ENCODE measurements around the gene NSG2.

Gene NSG2

GRCh38 chr5:174047472-174048099, 2.1 kb downstream of the NSG2 start:
- no peak for TF ChIP-seq ZNF274 (IDR thresholded peaks at IDR 0.05; ENCODE audit: low read depth, low read length)
- no peak overlapping the region for H3K4me3 ChIP-seq (ENCODE audit: low read length)

- H3K4me3 ChIP-seq (ENCODE audit: low read length): no peak overlapping the region
- no peak for TF ChIP-seq ZNF274 (IDR thresholded peaks at IDR 0.05; ENCODE audit: low read depth, low read length)
These were observed 7.1 kb downstream of the NSG2 start for GRCh38 chr5:174052636-174053035.

- TF ChIP-seq ZNF274 (IDR thresholded peaks at IDR 0.05; ENCODE audit: low read depth, low read length): no peak
These were observed 8.4 kb downstream of the NSG2 start for GRCh38 chr5:174053905-174054304.

GRCh38 chr5:174056064-174056847, 10.8 kb downstream of the NSG2 start:
- H3K4me3 ChIP-seq (ENCODE audit: low read length): no peak overlapping the region
- no peak for TF ChIP-seq ZNF274 (IDR thresholded peaks at IDR 0.05; ENCODE audit: low read depth, low read length)

More at GRCh38 chr5:174053905-174054304, 8.4 kb downstream of the NSG2 start:
- H3K4me3 ChIP-seq (ENCODE audit: low read length): no peak overlapping the region

- no peak for TF ChIP-seq ZNF274 (IDR thresholded peaks at IDR 0.05; ENCODE audit: low read depth, low read length)
- no peak overlapping the region for H3K4me3 ChIP-seq (ENCODE audit: low read length)
These were observed 11.7 kb downstream of the NSG2 start for GRCh38 chr5:174057206-174057605.

GRCh38 chr5:174058433-174059122, 13.1 kb downstream of the NSG2 start:
- H3K4me3 ChIP-seq (ENCODE audit: low read length): no peak overlapping the region
- TF ChIP-seq ZNF274 (IDR thresholded peaks at IDR 0.05; ENCODE audit: low read depth, low read length): no peak

GRCh38 chr5:174059247-174059646, 13.7 kb downstream of the NSG2 start:
- H3K4me3 ChIP-seq (ENCODE audit: low read length): no peak overlapping the region
- no peak for TF ChIP-seq ZNF274 (IDR thresholded peaks at IDR 0.05; ENCODE audit: low read depth, low read length)

GRCh38 chr5:174063082-174063756, 17.7 kb downstream of the NSG2 start:
- no peak overlapping the region for H3K4me3 ChIP-seq (ENCODE audit: low read length)
- no peak for TF ChIP-seq ZNF274 (IDR thresholded peaks at IDR 0.05; ENCODE audit: low read depth, low read length)

- H3K4me3 ChIP-seq (ENCODE audit: low read length): no peak overlapping the region
- no peak for TF ChIP-seq ZNF274 (IDR thresholded peaks at IDR 0.05; ENCODE audit: low read depth, low read length)
These were observed 18.7 kb downstream of the NSG2 start for GRCh38 chr5:174064171-174064570.

- TF ChIP-seq ZNF274 (IDR thresholded peaks at IDR 0.05; ENCODE audit: low read depth, low read length): no peak
- H3K4me3 ChIP-seq (ENCODE audit: low read length): no peak overlapping the region
These were observed 20.2 kb downstream of the NSG2 start for GRCh38 chr5:174065528-174066197.

GRCh38 chr5:174067499-174067898, 22.0 kb downstream of the NSG2 start:
- TF ChIP-seq ZNF274 (IDR thresholded peaks at IDR 0.05; ENCODE audit: low read depth, low read length): no peak
- H3K4me3 ChIP-seq (ENCODE audit: low read length): no peak overlapping the region

- H3K4me3 ChIP-seq (ENCODE audit: low read length): no peak overlapping the region
These were observed 26.0 kb downstream of the NSG2 start for GRCh38 chr5:174071484-174071883.

GRCh38 chr5:174073122-174073660, 27.7 kb downstream of the NSG2 start:
- no peak overlapping the region for H3K4me3 ChIP-seq (ENCODE audit: low read length)
- TF ChIP-seq ZNF274 (IDR thresholded peaks at IDR 0.05; ENCODE audit: low read depth, low read length): no peak

More at GRCh38 chr5:174071484-174071883, 26.0 kb downstream of the NSG2 start:
- TF ChIP-seq ZNF274 (IDR thresholded peaks at IDR 0.05; ENCODE audit: low read depth, low read length): no peak

Measured in GM08714 (cell line).